GM12878 (cell line): ENCODE data around the gene TIGD1. TPM values are rescaled to one million over a fixed set of nuclear protein-coding genes. Genes with fewer than 3 reads are reported as not detected.

Experiments
- ATAC-seq: fragments of 200-7000 bp; cut with Tn5 transposase; 3 replicates; pipeline ENCODE4 v1.9.1; 2020; ENCODE audit warnings: mild to moderate bottlenecking, moderate library complexity
- BruUV-seq: library from RNA; stranded (reverse); fragments of 400-500 nt; replicated peaks from 2 replicates; lab custom pipeline; 2021; lab: Mats Ljungman, UMichigan
- CTCF ChIA-PET: fragments of 300-600 bp; sonication (Branson Sonifier 250); formaldehyde crosslinking; extraction: SDS; loops from one replicate; lab custom pipeline; 2021; ENCODE audit warnings: inconsistent platforms; lab: Yijun Ruan, JAX
- POLR2A ChIA-PET: fragments of 350-600 bp; formaldehyde crosslinking; extraction: SDS; loops from one replicate; lab custom pipeline; 2021; ENCODE audit warnings: inconsistent platforms; lab: Charles Lee
- RAD21 ChIA-PET: fragments of 300-600 bp; sonication (Branson Sonifier 250); formaldehyde crosslinking; loops from one replicate; lab custom pipeline; 2023; ENCODE audit warnings: antibody characterized with exemption; ENCODE audit not compliant: unreplicated experiment; lab: Charles Lee
- SMC1A ChIA-PET: fragments of 300-600 bp; sonication (Branson Sonifier 250); formaldehyde crosslinking; loops from one replicate; lab custom pipeline; 2023; ENCODE audit not compliant: unreplicated experiment, uncharacterized antibody; lab: Charles Lee
- DNase-seq: peaks from one replicate; pipeline ENCODE4 v3.0.0-alpha.2; 2011; ENCODE audit warnings: low read depth, low spot score
- FAIRE-seq: peaks from 3 replicates; lab custom pipeline; 2011; peaks lifted over from hg19 to GRCh38; lab: Jason Lieb, UNC
- H2AFZ ChIP-seq: 2 replicates; pipeline ENCODE4 v1.6.0; 2011; ENCODE audit warnings: low read depth, low read length, control low read depth; ENCODE audit not compliant: control insufficient read depth
- H3K27ac ChIP-seq: 2 replicates; pipeline ENCODE4 v1.5.1; 2011; ENCODE audit warnings: control low read depth; ENCODE audit not compliant: control insufficient read depth, insufficient read depth
- H3K27me3 ChIP-seq, 2 experiments: replicated peaks in 1 of 2; 2 replicates each; pipeline versions ENCODE4 v1.6.0 to v1.6.1; 2011; ENCODE audit warnings: low read length in 1 of 2; ENCODE audit not compliant: control insufficient read depth in 2 of 2, insufficient read depth in 2 of 2
- H3K36me3 ChIP-seq, 2 experiments: 2 replicates each; pipeline ENCODE4 v1.5.1; 2011; ENCODE audit warnings: low read length in 1 of 2; ENCODE audit not compliant: control insufficient read depth in 2 of 2, insufficient read depth in 2 of 2
- H3K4me1 ChIP-seq: 2 replicates; pipeline ENCODE4 v1.6.1; 2011; ENCODE audit warnings: mild to moderate bottlenecking, low read length, moderate library complexity, mixed read lengths; ENCODE audit not compliant: control insufficient read depth, insufficient read depth
- H3K4me2 ChIP-seq: 2 replicates; pipeline ENCODE4 v1.6.0; 2011; ENCODE audit warnings: control low read depth; ENCODE audit not compliant: control insufficient read depth, insufficient read depth
- H3K4me3 ChIP-seq: fragments of 200-600 bp; sonication (generic); 2 replicates; pipeline ENCODE4 v1.5.1; 2016
- H3K79me2 ChIP-seq: 2 replicates; pipeline ENCODE4 v1.6.0; 2011; ENCODE audit warnings: low read length; ENCODE audit not compliant: control insufficient read depth, insufficient read depth
- H3K9ac ChIP-seq: 2 replicates; pipeline ENCODE4 v1.8.0; 2011; ENCODE audit warnings: low read length, control low read depth, mixed read lengths; ENCODE audit not compliant: control insufficient read depth, insufficient read depth
- H3K9me3 ChIP-seq: replicated peaks from 3 replicates; pipeline ENCODE4 v1.5.1; 2011; ENCODE audit warnings: mild to moderate bottlenecking, low read length; ENCODE audit not compliant: control insufficient read depth, insufficient read depth
- H4K20me1 ChIP-seq: 2 replicates; pipeline ENCODE4 v1.6.0; 2011; ENCODE audit not compliant: control insufficient read depth, insufficient read depth
- FOXK2 ChIP-seq: fragments of 450-650 bp; IDR thresholded peaks from 2 replicates; pipeline ENCODE4 v1.6.1; 2017; ENCODE audit warnings: mild to moderate bottlenecking, moderate library complexity
- RELA ChIP-seq: fragments of 450-650 bp; IDR thresholded peaks from 2 replicates; pipeline ENCODE4 v1.8.0; 2014; ENCODE audit warnings: borderline replicate concordance; ENCODE audit not compliant: partially characterized antibody
- STAT1 ChIP-seq: fragments of 450-650 bp; conservative IDR thresholded peaks from 2 replicates; pipeline ENCODE4 v1.6.1; 2014; ENCODE audit warnings: antibody characterized with exemption, mild to moderate bottlenecking
- WGBS: methylation state at CpG from one replicate; pipeline ENCODE4 v1.1.6; 2016; ENCODE audit warnings: low lambda C conversion rate; ENCODE audit not compliant: insufficient replicate concordance, insufficient coverage; ENCODE audit errors: missing lambda C conversion rate; 5-methylcytosine and 5-hydroxymethylcytosine counted together
- in situ Hi-C: fragments of 300-500 bp; cut with MboI; formaldehyde crosslinking; loops from 9 replicates; pipeline ENCODE4 v1.14.3; 2018; ENCODE audit warnings: mixed read lengths
- intact Hi-C: fragments of 100-400 bp; cut with micrococcal nuclease; formaldehyde crosslinking; loops from one replicate; pipeline ENCODE4 v1.14.2; 2022; ENCODE audit not compliant: unreplicated experiment
- polyA plus RNA-seq, 11 experiments: library from polyadenylated mRNA; depleted of rRNA in 4 of 11; unstranded in 6 of 11; stranded (reverse) in 5 of 11; fragments of >200 nt; fragmentation: Nextera tagmentation in 4 of 11; fragmentation: Illumina TruSeq in 1 of 11; extraction: Ambion mirVana in 4 of 11; extraction: Trizol in 1 of 11; gene quantifications; 1 replicate in 1 of 11; 2 replicates in 10 of 11; pipeline versions ENCODE4 v1.2.1 to v1.2.3, GENCODE V29; 2011 to 2016; ENCODE audit warnings: inconsistent platforms in 2 of 11, missing spikeins in 2 of 11, low read depth in 1 of 11
- total RNA-seq, 4 experiments: library from RNA; depleted of rRNA in 3 of 4; stranded (reverse); fragments of >200 nt in 3 of 4; fragmentation: Illumina TruSeq in 1 of 4; extraction: Trizol in 1 of 4; gene quantifications; 2 replicates each; pipeline versions ENCODE4 v1.2.1 to v1.2.3, GENCODE V29; 2013 to 2021
- TF ChIP-seq, protein P1 (sequence below): IDR thresholded peaks from 2 replicates; pipeline ENCODE4 v1.6.1; 2011; ENCODE audit warnings: borderline replicate concordance, low read depth, mild to moderate bottlenecking, moderate library complexity, low read length; ENCODE audit not compliant: insufficient read depth, poor library complexity, severe bottlenecking
- TF ChIP-seq, protein P2 (sequence below): IDR thresholded peaks from 2 replicates; pipeline ENCODE4 v1.6.1; 2011; ENCODE audit warnings: borderline replicate concordance, low read depth, mild to moderate bottlenecking, moderate library complexity, mixed read lengths, low read length; ENCODE audit not compliant: insufficient read depth; ENCODE audit errors: extremely low read length
- TF ChIP-seq, protein P3 (sequence below): fragments of 450-650 bp; IDR thresholded peaks from 2 replicates; pipeline ENCODE4 v1.6.1; 2017; ENCODE audit warnings: mild to moderate bottlenecking, low read depth, inconsistent platforms; ENCODE audit not compliant: poor library complexity, severe bottlenecking

TIGD1 gene
- total and polyA plus RNA-seq, 10 of the 15 experiments (the other 5 are each of a cell fraction or from before 2014, with no cell fraction given), result 1.4 to 8.4 (median 5.6) TPM

DNA sequence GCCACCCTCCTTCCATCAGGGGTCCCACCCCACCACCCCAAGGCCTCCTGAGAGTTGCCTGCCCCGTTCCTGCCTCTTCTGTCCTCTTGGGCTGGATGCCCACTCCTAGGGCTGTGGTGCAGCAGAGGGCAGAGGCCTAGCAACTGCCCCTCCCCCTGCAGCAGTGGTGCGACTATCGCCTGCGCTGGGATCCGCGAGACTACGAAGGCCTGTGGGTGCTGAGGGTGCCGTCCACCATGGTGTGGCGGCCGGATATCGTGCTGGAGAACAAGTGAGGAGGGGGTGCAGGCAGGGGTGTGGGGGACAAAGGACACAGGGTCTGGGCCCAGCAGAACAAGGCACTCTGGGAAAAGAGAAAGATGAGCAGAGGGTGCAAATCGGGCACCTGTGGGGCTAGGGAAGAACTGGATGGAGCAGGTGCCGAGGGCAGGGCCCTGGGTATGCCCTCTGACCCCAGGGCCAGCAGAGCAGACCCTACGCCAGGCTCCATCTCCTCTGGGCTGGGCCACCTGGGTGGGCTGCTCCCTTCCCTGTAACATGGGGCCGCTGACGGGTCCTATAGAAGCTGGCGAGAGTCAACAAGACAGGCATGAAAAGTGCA, 9.8 kb downstream of the TIGD1 start:
- H3K4me1 ChIP-seq, result peaks cover 4% of the 10 kb centered on the region; the same call in 1 of the 2 replicates
- no peaks in the 10 kb centered on the region for H4K20me1 ChIP-seq
- BruUV-seq, result no TSS peak
- intact Hi-C loops, result no loop called here
- in situ Hi-C loops, result no loop called here
- CTCF ChIA-PET, result no interaction called here
- 84% methylated on average over 17 of the region's 17 CpGs for WGBS
- H3K9ac ChIP-seq, result no peak overlapping the region
- FAIRE-seq, result no peak
- DNase-seq, result no peak
- H3K9me3 ChIP-seq, result peaks cover 6% of the 10 kb centered on the region; the same call in 2 of the 3 replicates
- no peak overlapping the region for H2AFZ ChIP-seq
- TF ChIP-seq, protein P1, sequence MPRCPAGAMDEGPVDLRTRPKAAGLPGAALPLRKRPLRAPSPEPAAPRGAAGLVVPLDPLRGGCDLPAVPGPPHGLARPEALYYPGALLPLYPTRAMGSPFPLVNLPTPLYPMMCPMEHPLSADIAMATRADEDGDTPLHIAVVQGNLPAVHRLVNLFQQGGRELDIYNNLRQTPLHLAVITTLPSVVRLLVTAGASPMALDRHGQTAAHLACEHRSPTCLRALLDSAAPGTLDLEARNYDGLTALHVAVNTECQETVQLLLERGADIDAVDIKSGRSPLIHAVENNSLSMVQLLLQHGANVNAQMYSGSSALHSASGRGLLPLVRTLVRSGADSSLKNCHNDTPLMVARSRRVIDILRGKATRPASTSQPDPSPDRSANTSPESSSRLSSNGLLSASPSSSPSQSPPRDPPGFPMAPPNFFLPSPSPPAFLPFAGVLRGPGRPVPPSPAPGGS, result no peak
- TF ChIP-seq RELA, result no peak
- TF ChIP-seq, protein P2, sequence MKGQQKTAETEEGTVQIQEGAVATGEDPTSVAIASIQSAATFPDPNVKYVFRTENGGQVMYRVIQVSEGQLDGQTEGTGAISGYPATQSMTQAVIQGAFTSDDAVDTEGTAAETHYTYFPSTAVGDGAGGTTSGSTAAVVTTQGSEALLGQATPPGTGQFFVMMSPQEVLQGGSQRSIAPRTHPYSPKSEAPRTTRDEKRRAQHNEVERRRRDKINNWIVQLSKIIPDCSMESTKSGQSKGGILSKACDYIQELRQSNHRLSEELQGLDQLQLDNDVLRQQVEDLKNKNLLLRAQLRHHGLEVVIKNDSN, result no peak
- no peak for TF ChIP-seq STAT1
- TF ChIP-seq, protein P3, sequence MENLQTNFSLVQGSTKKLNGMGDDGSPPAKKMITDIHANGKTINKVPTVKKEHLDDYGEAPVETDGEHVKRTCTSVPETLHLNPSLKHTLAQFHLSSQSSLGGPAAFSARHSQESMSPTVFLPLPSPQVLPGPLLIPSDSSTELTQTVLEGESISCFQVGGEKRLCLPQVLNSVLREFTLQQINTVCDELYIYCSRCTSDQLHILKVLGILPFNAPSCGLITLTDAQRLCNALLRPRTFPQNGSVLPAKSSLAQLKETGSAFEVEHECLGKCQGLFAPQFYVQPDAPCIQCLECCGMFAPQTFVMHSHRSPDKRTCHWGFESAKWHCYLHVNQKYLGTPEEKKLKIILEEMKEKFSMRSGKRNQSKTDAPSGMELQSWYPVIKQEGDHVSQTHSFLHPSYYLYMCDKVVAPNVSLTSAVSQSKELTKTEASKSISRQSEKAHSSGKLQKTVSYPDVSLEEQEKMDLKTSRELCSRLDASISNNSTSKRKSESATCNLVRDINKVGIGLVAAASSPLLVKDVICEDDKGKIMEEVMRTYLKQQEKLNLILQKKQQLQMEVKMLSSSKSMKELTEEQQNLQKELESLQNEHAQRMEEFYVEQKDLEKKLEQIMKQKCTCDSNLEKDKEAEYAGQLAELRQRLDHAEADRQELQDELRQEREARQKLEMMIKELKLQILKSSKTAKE, result no peak
- TF ChIP-seq FOXK2, result no peak
- no peaks in the 10 kb centered on the region for H3K79me2 ChIP-seq
- no peak overlapping the region for H3K4me2 ChIP-seq
- no peaks in the 10 kb centered on the region for H3K27me3 ChIP-seq
- no peak overlapping the region for H3K4me3 ChIP-seq
- SMC1A ChIA-PET, result no interaction called here
- POLR2A ChIA-PET, result no interaction called here
- no peaks in the 10 kb centered on the region for H3K36me3 ChIP-seq
- no peak for ATAC-seq
- RAD21 ChIA-PET, result no interaction called here
- no peak overlapping the region for H3K27ac ChIP-seq
